GM19463 (cell line): ENCODE results near the gene ITK.

ENCODE experiments used
- ATAC-seq: cut with Tn5 transposase; IDR thresholded peaks from one replicate; pipeline ENCODE4 v1.9.1; 2021; ENCODE audit warnings: mild to moderate bottlenecking, moderate library complexity; ENCODE audit not compliant: unreplicated experiment

The ITK gene

DNA sequence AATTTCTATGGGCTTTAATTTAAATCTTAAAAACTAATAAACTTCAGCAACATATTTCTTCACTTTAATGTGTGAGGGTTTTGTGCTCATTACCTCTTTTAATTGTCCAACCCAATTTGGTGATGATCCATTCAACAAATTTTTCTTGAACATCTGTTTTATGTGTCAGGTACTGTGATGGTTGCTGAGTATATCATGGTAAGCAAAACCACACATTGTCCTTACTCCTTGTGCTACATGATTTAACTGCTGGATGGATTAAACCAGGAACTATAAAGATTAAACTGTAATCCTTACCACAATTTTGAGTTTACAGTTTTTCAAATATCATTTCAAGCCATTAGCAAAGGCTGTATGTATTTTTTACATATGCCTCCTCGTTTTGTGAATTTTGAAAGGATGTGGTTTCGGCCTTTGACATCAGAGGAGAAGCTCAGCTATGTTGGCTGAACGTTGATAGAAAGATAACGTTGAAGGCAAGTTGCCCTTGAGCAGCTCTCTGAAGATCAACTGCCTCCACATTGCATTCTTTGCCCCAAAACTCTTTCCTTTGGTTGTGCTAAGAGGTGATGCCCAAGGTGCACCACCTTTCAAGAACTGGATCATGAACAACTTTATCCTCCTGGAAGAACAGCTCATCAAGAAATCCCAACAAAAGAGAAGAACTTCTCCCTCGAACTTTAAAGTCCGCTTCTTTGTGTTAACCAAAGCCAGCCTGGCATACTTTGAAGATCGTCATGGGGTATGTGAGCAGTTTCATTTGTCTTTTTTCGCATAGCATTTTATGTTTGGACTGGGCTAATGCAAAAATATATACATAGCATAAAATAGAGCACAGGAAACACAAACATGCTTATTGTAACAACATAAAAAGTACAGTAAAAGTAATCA, at the start of gene ITK:
Gene ITK (plus strand): TSS at position 467 of the 891 bp plus-strand sequence. CDS start 138 bp downstream, at position 605.
- no peak for ATAC-seq

DNA sequence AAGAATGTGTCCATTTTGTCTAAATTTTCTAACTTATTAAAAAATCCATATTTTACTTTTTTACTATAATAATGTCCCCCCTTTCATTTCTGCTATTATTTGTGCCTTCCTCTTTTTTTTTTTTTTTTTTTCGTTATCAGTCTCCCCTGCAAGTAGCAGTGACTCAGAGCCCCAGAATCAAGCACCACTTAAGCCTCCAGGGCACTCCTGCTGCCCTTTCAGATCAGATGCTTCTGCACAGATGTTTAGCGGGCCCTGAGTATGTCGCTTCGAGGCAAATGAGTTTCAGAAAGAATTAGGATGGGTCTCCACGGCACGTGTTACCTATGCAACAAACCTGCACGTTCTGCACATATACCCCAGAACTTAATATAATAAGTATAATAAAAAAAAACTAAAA, 49.7 kb upstream of the ITK start:
- ATAC-seq = peak; percentile 45

DNA sequence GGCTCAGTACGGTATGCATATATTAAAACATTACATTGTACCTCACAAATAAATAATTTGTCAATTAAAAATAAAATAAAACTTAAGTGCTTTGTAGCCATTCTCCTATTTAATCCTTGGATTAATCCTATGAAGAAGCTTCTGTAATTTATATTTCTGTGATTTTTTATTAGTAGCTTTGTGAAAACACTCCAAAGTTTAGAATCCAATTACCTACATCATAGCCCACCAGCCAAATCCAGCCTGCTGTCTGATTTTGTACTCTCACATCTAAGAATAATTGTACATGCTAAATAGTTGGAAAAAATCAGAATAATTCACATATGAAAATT, 48.4 kb upstream of the ITK start:
- no peak for ATAC-seq

DNA sequence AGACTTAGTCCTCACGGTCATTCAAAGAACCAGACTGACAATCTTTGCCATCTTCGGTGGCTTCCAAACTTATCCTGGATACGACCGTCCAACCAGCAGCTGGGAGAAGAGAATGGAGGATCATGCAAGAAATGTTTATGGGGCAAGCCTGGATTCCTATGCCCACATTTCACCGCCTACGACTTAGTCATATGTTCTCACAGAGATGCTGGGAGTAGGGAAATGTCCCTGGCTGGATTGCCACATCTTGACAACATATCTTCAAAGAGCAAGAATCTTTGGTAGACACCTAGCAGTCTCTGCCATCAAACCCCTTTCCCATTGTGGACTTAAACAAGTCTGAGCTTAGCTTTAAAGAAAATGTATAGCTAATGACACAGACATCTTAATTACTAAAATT, 42.9 kb upstream of the ITK start:
- ATAC-seq = no peak

DNA sequence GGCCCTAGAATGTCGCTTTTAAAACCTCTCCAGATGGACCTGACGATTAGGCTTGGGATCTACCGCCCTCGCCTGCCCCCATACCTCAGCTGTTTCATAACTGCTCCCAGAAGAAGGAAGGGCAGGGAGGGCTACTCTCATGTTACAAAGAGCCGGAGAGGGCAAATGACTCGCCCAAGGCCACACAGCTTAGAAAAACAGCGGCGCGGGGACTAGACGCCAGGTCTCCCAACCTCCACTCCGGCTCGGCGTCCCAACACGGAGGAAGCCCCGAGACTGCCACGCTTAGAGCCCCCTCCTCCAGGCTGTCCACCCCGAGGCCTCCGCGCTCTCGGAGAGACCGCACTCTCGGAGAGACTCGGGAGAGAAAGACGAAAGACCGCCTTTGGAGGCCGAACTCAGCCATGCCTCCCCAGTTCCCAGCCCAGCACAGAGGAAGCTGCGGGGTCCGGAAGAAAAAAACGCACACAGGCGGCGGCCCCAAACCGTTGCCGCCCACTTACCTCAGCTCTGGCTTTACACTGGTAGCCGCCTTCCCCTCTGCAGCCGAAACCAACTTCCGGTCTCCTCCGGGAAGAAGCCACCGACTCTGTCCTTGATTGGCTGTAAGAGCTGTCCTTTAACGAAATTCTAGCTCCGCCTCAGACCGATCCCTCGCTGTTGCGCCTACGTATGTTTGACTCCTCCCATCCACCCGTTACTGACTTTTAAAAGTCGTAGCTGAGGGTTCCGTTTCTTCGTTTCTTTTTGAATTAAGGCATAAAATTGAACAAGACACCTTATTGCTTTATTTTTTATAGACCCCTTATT, 38.1 kb upstream of the ITK start, which contains the start of gene MED7:
Gene MED7 (minus strand): TSS at position 549 of the 810 bp plus-strand sequence. CDS start 3,434 bp downstream, outside the sequence.
- ATAC-seq = peak; percentile 99

DNA sequence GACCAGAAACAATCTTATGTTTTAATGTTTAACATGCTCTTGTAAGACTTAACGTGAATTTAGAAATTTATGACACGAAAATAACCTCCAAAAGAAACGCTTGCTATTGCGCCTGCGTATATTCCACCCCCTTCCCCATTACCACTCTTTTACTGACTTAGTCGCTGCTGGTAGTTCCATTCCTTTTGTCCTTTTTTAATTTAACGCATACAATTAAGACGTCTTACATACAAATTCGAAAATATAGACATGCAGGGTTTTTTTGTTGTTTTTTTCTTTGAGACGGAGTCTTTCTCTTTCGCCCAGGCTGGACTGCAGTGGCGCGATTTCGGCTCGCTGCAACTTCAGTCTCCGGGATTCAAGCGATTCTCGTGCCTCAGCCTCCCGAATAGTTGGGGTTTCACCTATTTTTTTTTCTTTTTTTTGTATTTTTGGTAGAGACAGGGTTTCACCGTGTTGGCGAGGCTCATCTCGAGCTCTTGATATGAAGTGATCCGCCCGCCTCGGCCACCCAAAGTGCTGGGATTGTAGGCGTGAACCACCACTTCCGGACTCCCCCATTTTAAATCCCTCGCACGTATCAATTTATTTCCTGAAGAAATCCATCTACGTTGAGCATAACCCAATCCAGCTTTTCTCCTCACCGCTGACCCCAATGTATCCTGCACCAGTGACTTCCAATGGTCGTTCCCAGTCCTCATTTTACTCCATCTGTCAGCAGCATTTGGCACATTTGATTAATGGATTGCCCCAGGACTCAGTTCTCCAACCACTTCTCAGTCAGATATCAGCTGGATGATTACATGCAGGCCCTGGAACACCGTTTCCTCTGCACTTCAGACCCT, 37.3 kb upstream of the ITK start:
- peak; percentile 29 for ATAC-seq

DNA sequence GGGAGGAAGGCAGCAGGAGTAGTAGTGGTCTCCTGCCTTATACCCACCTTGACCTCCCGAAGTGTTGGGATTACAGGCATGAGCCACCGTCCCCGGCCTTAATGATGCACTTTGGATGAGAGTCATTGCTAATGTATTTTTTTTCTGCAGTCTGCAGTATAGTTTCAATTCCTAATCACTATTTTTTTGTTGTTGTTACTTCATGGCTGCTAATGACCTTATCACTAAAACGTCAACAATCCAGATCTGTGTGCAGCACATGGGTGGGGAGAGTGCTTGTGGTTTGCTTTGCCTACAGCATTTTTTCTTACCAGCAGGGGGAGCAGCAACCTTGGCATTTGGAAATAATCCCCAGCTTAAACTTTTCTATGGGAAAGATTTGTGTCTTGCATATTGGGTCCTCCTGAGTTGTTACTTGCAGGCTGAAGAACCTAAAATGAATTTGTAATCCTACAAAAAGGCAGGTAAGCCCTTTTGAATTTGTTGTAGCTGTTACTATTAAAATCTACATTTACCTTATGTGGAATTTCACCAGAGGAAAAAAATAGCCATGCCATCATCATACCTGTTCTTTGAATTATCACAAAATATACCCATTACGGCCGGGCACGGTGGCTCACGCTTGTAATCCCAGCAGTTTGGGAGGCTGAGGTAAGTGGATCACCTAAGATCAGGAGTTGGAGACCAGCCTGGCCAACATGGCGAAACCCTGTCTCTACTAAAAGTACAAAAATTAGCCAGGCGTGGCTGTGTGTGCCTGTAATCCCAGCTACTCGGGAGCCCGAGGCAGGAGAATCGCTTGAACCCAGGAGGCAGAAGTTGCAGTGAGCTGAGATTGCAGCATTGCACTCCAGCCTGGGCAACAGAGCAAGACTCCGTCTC, 31.7 kb upstream of the ITK start:
- peak; percentile 68 for ATAC-seq

DNA sequence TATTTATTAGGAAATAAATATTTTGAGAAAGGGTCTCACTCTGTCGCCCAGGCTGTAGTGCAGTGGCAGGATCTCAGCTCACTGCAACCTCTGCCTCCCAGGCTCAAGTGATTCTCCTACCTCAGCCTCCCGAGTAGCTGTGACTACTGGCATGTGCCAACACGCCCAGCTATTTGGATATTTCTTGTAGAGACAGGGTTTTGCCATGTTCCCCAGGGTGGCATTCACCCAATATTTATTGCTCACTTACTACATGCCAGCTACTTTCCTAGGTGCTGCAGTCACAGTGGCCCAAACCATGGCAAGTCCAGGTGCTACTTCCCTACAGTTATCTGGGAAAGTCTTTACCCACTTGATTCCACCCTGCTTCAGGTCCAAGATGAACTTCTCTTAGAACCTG, 29.6 kb upstream of the ITK start:
- no peak for ATAC-seq

DNA sequence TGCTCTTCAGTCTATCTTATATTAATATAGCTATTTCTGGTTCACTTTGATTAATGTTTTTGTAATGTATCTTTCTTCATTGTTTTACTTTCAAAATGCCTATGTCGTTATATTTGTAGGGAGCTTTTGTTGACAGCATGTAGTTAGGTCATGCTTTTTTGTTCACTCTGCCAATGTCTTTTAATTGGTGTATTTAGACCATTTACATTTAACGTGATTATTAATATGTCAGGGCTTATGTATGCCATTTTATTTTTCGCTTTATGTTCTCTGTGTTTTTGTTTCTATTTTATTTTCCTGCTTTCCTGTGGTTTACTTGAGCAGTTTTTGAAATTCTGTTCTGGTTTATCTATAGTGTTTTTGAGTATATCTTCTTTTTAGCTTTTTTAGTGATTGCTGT, 25.3 kb upstream of the ITK start:
- no peak for ATAC-seq

DNA sequence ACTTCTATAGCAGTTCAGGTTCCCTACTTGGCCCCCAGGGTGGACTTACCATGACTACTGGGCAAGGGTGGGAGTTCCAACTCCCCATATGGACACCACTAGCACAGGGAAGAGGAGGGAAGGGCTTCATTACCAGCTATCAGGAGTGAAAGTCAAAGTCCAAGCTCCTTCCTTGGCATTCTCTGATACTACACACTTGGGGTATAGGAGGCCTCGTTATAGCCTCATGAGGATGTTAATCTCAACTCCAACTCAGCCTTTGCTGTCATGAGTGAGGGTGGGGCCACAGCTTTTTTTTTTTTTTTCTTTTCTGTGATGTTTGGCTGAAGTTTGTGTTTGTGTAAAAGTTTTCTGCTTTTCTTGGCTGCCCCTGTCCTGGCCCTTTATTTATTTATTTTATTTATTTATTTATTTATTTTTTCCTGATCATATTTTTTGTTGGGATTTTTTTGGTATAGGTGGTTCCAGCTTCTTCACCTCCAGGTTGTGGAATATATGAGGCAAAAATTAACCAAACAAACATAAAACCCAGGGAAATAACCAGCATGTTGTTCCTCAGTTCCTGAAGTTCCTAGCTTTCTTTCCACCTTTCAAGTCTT, 23.2 kb upstream of the ITK start:
- ATAC-seq = no peak

DNA sequence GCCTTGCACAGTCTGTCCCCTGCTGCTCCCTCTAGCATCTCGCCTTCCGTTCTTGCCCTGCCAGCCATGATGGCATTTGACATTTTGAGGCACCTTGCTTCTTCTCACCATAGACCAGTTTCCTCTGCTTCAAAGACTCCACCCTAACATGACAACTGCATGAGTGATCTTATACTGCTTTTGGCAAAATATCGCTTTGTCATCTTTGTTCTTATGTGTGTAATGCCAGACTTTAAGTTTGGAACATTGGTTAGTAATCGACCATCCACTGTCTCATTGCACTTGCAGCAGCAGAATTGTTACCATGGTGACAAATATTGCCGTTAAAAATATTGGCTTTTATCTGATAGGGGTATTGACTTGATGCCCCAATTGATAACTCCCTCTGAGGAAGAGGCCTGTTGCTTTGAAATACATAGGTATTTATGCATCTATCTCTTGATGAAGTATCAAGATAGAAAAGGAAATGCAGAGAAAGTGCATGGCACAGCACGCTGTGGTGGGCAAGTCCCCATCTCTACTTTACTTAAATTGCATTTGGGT, 21.4 kb upstream of the ITK start:
- ATAC-seq = no peak

DNA sequence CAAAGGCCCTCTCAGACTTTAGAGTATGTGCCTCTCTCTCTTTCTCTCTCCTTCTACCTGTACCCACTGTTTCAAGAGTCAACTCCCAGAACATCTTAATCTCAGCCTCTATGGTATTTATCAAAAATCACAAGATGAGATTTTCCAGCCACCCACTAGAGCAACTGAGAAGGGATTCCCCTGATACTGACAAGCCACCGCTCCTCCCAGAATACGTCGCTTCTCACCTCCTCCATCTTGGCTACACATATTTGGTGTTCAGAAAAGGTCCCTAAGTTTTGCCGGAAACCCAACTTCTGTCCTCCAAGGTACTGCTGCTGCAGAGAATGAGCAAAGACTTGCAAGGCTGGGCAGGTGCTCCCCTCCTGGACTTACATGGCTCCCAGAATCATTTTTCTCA, 20.6 kb upstream of the ITK start:
- no peak for ATAC-seq

DNA sequence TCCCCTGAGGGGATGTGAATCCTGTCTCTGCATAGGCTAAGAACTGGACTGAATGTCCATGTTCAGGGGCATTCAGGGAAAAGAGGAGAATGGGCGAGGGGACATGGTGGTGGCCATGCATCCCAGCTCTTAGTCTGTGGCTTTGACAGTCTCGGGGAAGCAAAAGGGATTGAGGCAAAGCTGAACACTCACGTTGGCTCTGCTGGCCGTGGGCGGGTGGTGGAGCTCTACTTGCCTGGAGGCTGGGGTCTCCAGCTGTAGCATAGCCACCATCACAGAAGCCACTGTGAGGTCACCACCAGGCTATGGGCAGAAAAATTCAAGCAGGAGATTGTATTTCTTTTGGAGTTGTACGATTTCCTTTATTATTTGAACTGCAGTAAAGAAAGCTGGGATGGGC, 18.6 kb upstream of the ITK start:
- ATAC-seq = no peak

DNA sequence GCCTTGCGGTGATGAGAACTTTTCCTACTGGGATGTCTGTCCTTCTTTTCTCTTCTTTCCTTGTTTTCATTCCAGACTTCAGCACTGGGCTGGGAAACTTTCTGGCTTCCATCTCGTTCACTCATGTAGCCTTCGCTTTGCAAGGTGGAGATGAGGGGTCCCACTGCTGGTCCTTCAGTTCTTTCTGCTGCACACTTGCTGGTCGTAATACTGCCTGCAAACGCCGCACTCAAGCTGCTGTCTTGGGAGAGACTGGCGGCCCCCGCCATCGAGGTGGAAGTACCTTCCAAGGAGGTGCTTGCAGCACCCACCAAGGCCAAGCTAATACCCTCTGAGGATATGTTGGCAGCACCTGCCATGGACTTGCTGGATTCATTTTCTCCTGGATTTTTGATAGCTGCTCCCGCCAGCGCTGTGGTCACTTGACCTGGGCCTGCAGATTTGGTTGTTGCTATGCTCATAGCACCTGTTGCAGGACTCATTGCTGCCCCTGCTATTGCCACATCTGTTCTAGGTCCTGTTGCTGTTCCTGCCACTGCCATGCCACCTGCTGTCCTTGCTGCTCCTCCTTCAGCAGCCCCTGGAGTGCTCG, 17.6 kb upstream of the ITK start:
- no peak for ATAC-seq

DNA sequence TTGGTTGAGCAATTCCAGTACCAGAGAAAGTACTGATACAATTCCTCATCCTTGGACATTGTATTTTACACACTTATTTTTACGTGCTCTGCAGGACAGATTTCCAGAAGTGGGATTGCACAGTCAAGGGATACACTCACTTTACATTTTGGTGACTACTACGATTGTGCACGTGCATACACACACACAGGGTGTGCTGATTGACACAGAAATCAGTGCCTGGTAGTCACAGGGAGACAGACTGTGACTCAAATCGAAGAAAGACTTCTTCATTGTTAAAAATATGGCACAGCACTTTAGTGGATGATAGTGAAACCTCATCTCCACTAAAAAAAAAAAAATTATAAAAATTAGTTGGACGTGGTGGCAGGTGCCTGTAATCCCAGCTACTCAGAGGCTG, 16.1 kb upstream of the ITK start:
- no peak for ATAC-seq

DNA sequence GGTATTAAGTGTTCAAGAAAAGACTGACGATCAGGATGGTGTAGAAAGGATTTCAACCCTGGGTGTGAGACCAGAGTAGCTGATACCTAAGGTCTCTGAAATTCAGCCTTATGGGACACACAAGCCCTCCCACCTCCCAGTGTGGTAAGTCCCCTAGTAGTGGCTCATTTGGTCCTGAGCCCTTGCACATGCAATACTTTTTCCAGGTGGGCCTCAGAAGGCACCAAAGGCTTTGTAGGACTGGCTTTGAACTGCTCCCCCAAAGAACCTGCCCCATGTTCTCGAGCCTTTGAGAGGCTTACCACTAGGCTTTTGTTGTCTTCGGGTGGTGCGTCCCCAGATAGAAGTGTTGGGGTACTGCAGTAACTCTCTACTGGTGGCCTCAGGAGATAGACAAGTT, 15.4 kb upstream of the ITK start:
- no peak for ATAC-seq

DNA sequence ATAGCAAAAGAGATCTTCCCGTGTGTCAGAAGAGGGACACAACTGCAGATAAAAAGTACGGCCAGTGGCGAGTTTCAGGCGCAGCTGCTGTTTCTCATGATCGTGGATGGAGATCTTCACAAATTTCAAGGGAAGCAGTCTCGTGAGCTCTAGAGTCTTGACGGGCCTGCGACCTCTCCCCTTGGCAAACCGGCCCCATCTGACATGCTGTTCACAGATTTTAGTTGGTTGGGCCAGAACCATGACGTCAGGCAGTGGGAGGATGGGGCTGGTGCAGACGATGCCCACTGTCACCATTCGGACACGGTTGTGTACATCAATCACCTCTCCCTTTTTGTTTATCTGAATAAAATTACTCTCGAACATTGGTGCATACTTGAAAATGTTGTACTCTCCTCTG, 15.0 kb upstream of the ITK start:
- ATAC-seq = no peak

DNA sequence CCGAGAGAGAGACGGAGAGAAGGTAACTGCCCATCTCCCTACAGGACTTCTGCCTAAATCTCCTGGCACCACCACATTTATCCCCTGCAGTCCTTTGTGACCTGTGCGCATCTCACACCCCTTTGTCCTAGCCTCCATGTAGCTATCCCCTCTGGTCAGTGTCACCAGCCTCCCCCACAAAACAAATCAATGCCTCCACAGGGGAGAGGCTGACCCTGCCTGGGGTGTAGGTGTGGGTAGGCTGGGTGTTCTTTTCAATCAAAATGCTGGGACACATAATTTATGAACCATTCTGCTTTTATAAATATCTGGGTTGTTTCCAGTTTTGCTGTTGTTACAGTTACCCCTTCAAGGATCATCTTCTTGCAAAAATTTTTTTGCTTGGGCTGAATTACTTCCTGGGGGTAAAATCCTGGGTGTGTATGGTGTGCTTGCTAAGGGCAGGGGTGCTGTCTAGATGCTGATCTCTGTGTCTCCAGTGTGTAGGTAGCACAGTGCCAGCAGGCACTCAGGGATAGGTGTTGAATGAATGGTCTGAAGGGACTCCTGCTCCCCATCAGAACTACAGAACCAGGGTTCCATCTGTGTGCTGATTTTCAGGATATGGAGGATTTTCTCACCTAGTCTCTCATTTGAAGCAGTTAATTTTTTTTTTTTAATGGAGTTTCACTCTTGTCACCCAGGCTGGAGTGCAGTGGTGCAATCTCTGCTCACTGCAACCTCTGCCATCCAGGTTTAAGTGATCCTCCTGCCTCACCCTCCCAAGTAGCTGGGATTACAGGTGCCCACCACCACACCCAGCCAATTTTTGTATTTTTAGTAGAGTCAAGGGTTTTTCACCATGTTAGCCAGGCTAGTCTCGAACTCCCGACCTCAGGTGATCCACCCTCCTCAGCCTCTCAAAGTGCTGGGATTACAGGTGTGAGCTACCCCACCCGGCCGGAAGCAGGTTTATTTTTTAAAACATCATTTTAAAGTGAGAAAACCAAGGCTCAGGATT, 14.1 kb upstream of the ITK start, which contains the start of gene GARIN3:
Gene GARIN3 (minus strand): TSS at position 51 of the 1,000 bp plus-strand sequence. CDS start 96 bp downstream, outside the sequence.
- no peak for ATAC-seq
